SU-DHL-6 (cell line): ENCODE measurements around the gene MYH11.

ENCODE experiments used
- H2AFZ ChIP-seq: fragments of 200-600 bp; sonication (generic); 2 replicates; pipeline ENCODE4 v1.6.1; 2014; ENCODE audit warnings: low read depth, mild to moderate bottlenecking, moderate library complexity, mixed read lengths, antibody characterized with exemption, low read length; ENCODE audit not compliant: severe bottlenecking
- H3F3A ChIP-seq: fragments of 200-600 bp; shearing (Covaris generic); 2 replicates; pipeline ENCODE4 v1.6.0; 2016; ENCODE audit warnings: antibody characterized with exemption, mild to moderate bottlenecking; ENCODE audit not compliant: insufficient read depth
- H3K27ac ChIP-seq: fragments of 200-600 bp; sonication (generic); 2 replicates; pipeline ENCODE4 v1.5.1; 2016; ENCODE audit warnings: low read depth, mild to moderate bottlenecking, low read length, moderate library complexity, mixed read lengths
- H3K27me3 ChIP-seq: fragments of 200-600 bp; sonication (generic), shearing (Covaris generic); 2 replicates; pipeline ENCODE4 v1.6.0; 2014; ENCODE audit warnings: mild to moderate bottlenecking, low read length
- H3K36me3 ChIP-seq: fragments of 200-600 bp; sonication (generic); 2 replicates; pipeline ENCODE4 v1.6.1; 2014; ENCODE audit warnings: mild to moderate bottlenecking, low read length, mixed read lengths
- H3K4me2 ChIP-seq: fragments of 300-600, 200-600 bp; shearing (Covaris generic), sonication (generic); 2 replicates; pipeline ENCODE4 v1.6.0; 2014; ENCODE audit warnings: low read length, low read depth, mild to moderate bottlenecking; ENCODE audit not compliant: poor library complexity, severe bottlenecking
- H3K4me3 ChIP-seq: fragments of 200-600 bp; sonication (generic); 2 replicates; pipeline ENCODE4 v1.5.1; 2014; ENCODE audit warnings: antibody characterized with exemption, low read length, mild to moderate bottlenecking, mixed read lengths; ENCODE audit not compliant: insufficient read depth, poor library complexity, severe bottlenecking
- H3K79me2 ChIP-seq: fragments of 200-600 bp; sonication (generic); 2 replicates; pipeline ENCODE4 v1.6.1; 2014; ENCODE audit warnings: mild to moderate bottlenecking, low read length, moderate library complexity; ENCODE audit not compliant: insufficient read depth
- H3K9ac ChIP-seq: fragments of 200-600 bp; sonication (generic); 2 replicates; pipeline ENCODE4 v1.7.0; 2014; ENCODE audit warnings: mild to moderate bottlenecking, low read length
- H3K9me2 ChIP-seq: fragments of 200-600 bp; sonication (generic); replicated peaks from 2 replicates; pipeline ENCODE4 v1.6.1; 2014; ENCODE audit warnings: low read length; ENCODE audit not compliant: insufficient read depth
- H3K9me3 ChIP-seq: fragments of 200-600 bp; sonication (generic); 2 replicates; pipeline ENCODE4 v1.6.1; 2014; ENCODE audit warnings: low read length, mixed read lengths; ENCODE audit not compliant: insufficient read depth
- H4K20me1 ChIP-seq: fragments of 200-600 bp; sonication (generic); 2 replicates; pipeline ENCODE4 v1.6.1; 2014; ENCODE audit warnings: low read depth, mild to moderate bottlenecking, antibody characterized with exemption, low read length, moderate library complexity, mixed read lengths
- CTCF ChIP-seq: fragments of 200-600 bp; sonication (generic); IDR thresholded peaks from one replicate; pipeline ENCODE4 v1.5.1; 2017; ENCODE audit warnings: antibody characterized with exemption, mild to moderate bottlenecking, low read length, moderate library complexity; ENCODE audit not compliant: insufficient read depth, poor library complexity, severe bottlenecking
- EZH2phosphoT487 ChIP-seq: fragments of 200-600 bp; sonication (generic), shearing (Covaris generic); conservative IDR thresholded peaks from 2 replicates; pipeline ENCODE4 v1.6.1; 2018; ENCODE audit warnings: mild to moderate bottlenecking, antibody characterized with exemption, low read length, moderate library complexity, mixed read lengths

MYH11 gene

GRCh38 chr16:15783985-15784384 lies 72.8 kb downstream of the MYH11 start:
- Histone ChIP-seq H3K9me2 (no peaks in the 10 kb centered on the region), H4K20me1 (no peaks in the 10 kb centered on the region), H3K27ac (no peak overlapping the region), H2AFZ (no peak overlapping the region), H3F3A (no peaks in the 10 kb centered on the region), H3K79me2 (no peaks in the 10 kb centered on the region), H3K36me3 (no peaks in the 10 kb centered on the region), H3K4me2 (no peak overlapping the region), H3K4me3 (no peak overlapping the region), H3K9me3 (no peaks in the 10 kb centered on the region), H3K9ac (no peak overlapping the region), H3K27me3 (no peaks in the 10 kb centered on the region)
- TF ChIP-seq CTCF (no peak), EZH2phosphoT487 (no peak)

GRCh38 chr16:15782573-15783365 lies 74.1 kb downstream of the MYH11 start:
- no peaks in the 10 kb centered on the region for H3K9me3 ChIP-seq
- H3K9ac ChIP-seq = no peak overlapping the region
- no peaks in the 10 kb centered on the region for H3F3A ChIP-seq
- H3K27ac ChIP-seq = no peak overlapping the region
- no peak overlapping the region for H3K4me3 ChIP-seq
- H3K79me2 ChIP-seq = no peaks in the 10 kb centered on the region
- no peak overlapping the region for H3K4me2 ChIP-seq
- no peaks in the 10 kb centered on the region for H3K36me3 ChIP-seq
- H3K9me2 ChIP-seq = no peaks in the 10 kb centered on the region
- no peak for TF ChIP-seq EZH2phosphoT487
- TF ChIP-seq CTCF = no peak
- H2AFZ ChIP-seq = no peak overlapping the region
- H4K20me1 ChIP-seq = no peaks in the 10 kb centered on the region
- no peaks in the 10 kb centered on the region for H3K27me3 ChIP-seq

GRCh38 chr16:15781650-15782049 lies 75.2 kb downstream of the MYH11 start:
- no peak overlapping the region for H2AFZ ChIP-seq
- H3K36me3 ChIP-seq = no peaks in the 10 kb centered on the region
- no peak overlapping the region for H3K9ac ChIP-seq
- no peaks in the 10 kb centered on the region for H3K79me2 ChIP-seq
- no peaks in the 10 kb centered on the region for H3K9me3 ChIP-seq
- no peaks in the 10 kb centered on the region for H3K27me3 ChIP-seq
- no peak overlapping the region for H3K4me3 ChIP-seq
- H3K27ac ChIP-seq = no peak overlapping the region
- no peaks in the 10 kb centered on the region for H3F3A ChIP-seq
- H3K4me2 ChIP-seq = no peak overlapping the region
- no peaks in the 10 kb centered on the region for H3K9me2 ChIP-seq
- H4K20me1 ChIP-seq = no peaks in the 10 kb centered on the region
- no peak for TF ChIP-seq CTCF
- TF ChIP-seq EZH2phosphoT487 = no peak
